ENCODE measurements around the gene LASP1.

The LASP1 gene

GRCh38 chr17:38897176-38897575, 27.3 kb downstream of the LASP1 start:
- TF ChIP-seq, protein P1, sequence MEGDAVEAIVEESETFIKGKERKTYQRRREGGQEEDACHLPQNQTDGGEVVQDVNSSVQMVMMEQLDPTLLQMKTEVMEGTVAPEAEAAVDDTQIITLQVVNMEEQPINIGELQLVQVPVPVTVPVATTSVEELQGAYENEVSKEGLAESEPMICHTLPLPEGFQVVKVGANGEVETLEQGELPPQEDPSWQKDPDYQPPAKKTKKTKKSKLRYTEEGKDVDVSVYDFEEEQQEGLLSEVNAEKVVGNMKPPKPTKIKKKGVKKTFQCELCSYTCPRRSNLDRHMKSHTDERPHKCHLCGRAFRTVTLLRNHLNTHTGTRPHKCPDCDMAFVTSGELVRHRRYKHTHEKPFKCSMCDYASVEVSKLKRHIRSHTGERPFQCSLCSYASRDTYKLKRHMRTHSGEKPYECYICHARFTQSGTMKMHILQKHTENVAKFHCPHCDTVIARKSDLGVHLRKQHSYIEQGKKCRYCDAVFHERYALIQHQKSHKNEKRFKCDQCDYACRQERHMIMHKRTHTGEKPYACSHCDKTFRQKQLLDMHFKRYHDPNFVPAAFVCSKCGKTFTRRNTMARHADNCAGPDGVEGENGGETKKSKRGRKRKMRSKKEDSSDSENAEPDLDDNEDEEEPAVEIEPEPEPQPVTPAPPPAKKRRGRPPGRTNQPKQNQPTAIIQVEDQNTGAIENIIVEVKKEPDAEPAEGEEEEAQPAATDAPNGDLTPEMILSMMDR (IDR thresholded peaks at IDR 0.05), result no peak

GRCh38 chr17:38897671-38898290, 27.9 kb downstream of the LASP1 start:
- TF ChIP-seq, protein P1 (IDR thresholded peaks at IDR 0.05), result no peak

DNA sequence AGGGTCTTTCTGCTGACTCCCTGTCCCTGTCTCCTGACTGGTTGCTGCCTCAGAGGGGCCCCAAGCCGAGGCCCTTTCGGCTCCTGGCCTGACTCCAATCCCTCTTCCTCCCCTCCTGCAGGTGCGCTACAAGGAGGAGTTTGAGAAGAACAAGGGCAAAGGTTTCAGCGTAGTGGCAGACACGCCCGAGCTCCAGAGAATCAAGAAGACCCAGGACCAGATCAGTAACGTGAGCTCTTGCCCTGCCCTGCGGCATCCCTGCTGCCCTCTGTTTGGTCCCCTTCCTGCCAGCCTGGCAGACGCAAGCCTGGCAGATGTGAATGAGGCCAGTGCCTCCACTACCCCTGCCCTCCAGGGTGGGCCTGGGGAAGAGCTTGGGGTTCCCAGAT, 28.4 kb downstream of the LASP1 start:
- TF ChIP-seq, protein P1 (IDR thresholded peaks at IDR 0.05), result no peak

GRCh38 chr17:38898812-38899348, 29.0 kb downstream of the LASP1 start:
- TF ChIP-seq, protein P1 (IDR thresholded peaks at IDR 0.05), result no peak

- TF ChIP-seq, protein P1 (IDR thresholded peaks at IDR 0.05), result no peak
Measured at GRCh38 chr17:38899421-38899820, 29.6 kb downstream of the LASP1 start.

DNA sequence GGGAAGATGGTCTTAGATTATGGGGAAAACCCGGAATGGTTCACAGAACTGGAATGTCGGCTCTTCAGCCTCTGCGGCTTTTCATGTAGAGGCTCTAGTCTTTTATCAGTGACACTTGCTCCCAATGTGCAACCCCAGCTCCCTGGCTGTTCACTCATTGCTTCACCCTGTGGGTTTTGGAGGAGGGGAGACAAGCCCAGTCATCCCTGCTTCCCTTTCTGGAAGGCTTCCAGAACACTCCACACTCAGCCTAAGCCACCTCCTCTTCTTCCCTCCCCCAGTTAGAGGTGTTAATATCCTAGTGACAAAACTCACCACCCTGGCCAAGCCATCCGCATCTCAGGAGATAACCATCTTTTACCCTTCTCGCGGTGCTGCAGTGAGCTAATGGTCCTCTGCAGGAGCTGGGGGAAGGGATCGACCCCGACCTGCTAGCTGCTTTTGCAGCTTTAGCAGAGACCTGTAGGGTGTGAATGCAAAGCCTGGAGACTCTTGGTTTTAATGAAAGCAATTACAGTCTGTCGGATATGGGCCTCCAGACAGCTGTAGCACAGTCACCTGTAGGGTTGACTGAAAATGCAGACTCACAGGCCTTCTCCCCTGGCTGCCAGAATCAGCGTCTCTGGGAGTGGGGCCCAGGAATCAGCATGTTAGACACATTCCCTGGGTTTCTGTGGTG, 31.3 kb downstream of the LASP1 start:
- TF ChIP-seq, protein P1 (IDR thresholded peaks at IDR 0.05), result no peak

GRCh38 chr17:38903404-38903803, 33.5 kb downstream of the LASP1 start:
- TF ChIP-seq, protein P1 (IDR thresholded peaks at IDR 0.05), result no peak

All from LNCAP (cell line).